Tibial nerve (tissue), 4 donors: ENCODE data around the gene CAPZA2. TPM values are rescaled to one million over a fixed set of nuclear protein-coding genes. Genes with fewer than 3 reads are reported as not detected.

ENCODE experiments used
- DNase-seq, 2 donors: peaks; one replicate each; pipeline ENCODE4 v3.0.0-alpha.2; 2019; ENCODE audit warnings: low spot score in 2 of 2
- H3K27ac ChIP-seq, 4 donors: fragments of 200-600 bp; sonication (generic) in 3 of 4; one replicate each; pipeline ENCODE4 v1.5.1; 2017 to 2019; ENCODE audit warnings: mild to moderate bottlenecking in 1 of 4
- H3K27me3 ChIP-seq, 2 donors: fragments of 200-600 bp; sonication (generic) in 1 of 2; one replicate each; pipeline versions ENCODE4 v1.5.1 to v1.6.0; 2017 to 2019
- H3K36me3 ChIP-seq, 3 donors: fragments of 200-600 bp; sonication (generic); one replicate each; pipeline ENCODE4 v1.5.1; 2018 to 2019
- H3K4me1 ChIP-seq, 4 donors: fragments of 200-600 bp; sonication (generic) in 3 of 4; one replicate each; pipeline ENCODE4 v1.5.1; 2017 to 2019
- H3K4me3 ChIP-seq, 4 donors: fragments of 200-600 bp; sonication (generic) in 3 of 4; one replicate each; pipeline ENCODE4 v1.5.1; 2017 to 2019; ENCODE audit warnings: mild to moderate bottlenecking in 1 of 4, moderate library complexity in 1 of 4
- H3K9me3 ChIP-seq, 4 donors: fragments of 200-600 bp; sonication (generic) in 3 of 4; one replicate each; pipeline ENCODE4 v1.5.1; 2017 to 2019
- CTCF ChIP-seq, 5 experiments: fragments of 200-600 bp in 3 of 5; fragments of 450-650 bp in 2 of 5; sonication (generic) in 3 of 5; IDR thresholded peaks; one replicate each; pipeline ENCODE4 v1.5.1; 2016 to 2019; ENCODE audit warnings: antibody characterized with exemption in 5 of 5, mild to moderate bottlenecking in 3 of 5, moderate library complexity in 2 of 5
- EP300 ChIP-seq, 2 donors: sonication (generic); formaldehyde crosslinking; IDR thresholded peaks; one replicate each; pipeline ENCODE4 v1.6.1; 2017; ENCODE audit warnings: antibody characterized with exemption in 2 of 2, mild to moderate bottlenecking in 1 of 2
- POLR2A ChIP-seq, 2 donors: fragments of 450-650 bp; IDR thresholded peaks; one replicate each; pipeline ENCODE4 v1.6.1; 2017; ENCODE audit warnings: antibody characterized with exemption in 2 of 2, mild to moderate bottlenecking in 2 of 2, moderate library complexity in 2 of 2
- WGBS, 2 donors: methylation state at CpG; one replicate each; pipeline ENCODE4 v1.1.5; 2018; 5-methylcytosine and 5-hydroxymethylcytosine counted together
- total RNA-seq, 4 donors: library from RNA; depleted of rRNA; stranded (reverse); fragments of >200 nt; gene quantifications; one replicate each; pipeline ENCODE4 v1.1.0, GENCODE V29; 2016

The CAPZA2 gene
- total RNA-seq, 4 donors from 2014 or later: 55.5 to 127 (median 99.2) TPM

GRCh38 chr7:116910383-116910782, 48.0 kb downstream of the CAPZA2 start:
- no peak for DNase-seq
- 96 to 97% methylated on average over 6 of the region's 6 CpGs for WGBS, 2 donors
- Histone ChIP-seq H3K4me3 (no peak overlapping the region), H3K4me1 (no peaks in the 10 kb centered on the region), H3K36me3 (peaks cover 0 to 78% (median 0%) of the 10 kb centered on the region in 3 donors), H3K27ac (no peak overlapping the region), H3K9me3 (peaks cover 0 to 7% (median 0%) of the 10 kb centered on the region in 4 donors), H3K27me3 (no peaks in the 10 kb centered on the region)
- TF ChIP-seq CTCF (IDR thresholded peaks at IDR 0.05) (no peak), EP300 (IDR thresholded peaks at IDR 0.05) (no peak), POLR2A (IDR thresholded peaks at IDR 0.05) (no peak)

DNA sequence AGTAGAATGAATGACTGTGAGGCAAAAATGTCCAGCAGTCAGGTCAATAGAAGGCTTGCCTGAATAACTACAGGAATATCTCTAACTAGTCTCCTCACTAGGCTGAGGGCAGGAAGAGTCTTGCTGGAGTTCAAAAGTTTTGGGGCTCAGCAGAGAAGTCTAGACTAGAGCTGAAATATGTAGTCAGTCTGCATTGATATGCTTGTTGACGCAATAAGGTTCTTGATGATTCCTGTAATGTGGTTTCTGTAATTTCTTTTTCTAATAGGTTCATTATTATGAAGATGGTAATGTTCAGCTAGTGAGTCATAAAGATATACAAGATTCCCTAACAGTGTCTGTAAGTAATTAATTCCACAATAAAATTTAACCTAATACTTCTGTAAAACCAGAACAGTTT, 49.4 kb downstream of the CAPZA2 start:
- H3K27me3 ChIP-seq: no peaks in the 10 kb centered on the region
- DNase-seq: no peak
- 100% methylated on average over 1 of the region's 1 CpG for WGBS, 2 donors
- H3K4me1 ChIP-seq: no peaks in the 10 kb centered on the region
- H3K27ac ChIP-seq: no peak overlapping the region
- H3K36me3 ChIP-seq: peaks cover 0 to 80% (median 0%) of the 10 kb centered on the region in 3 donors
- no peak for TF ChIP-seq CTCF (IDR thresholded peaks at IDR 0.05)
- no peak for TF ChIP-seq POLR2A (IDR thresholded peaks at IDR 0.05)
- TF ChIP-seq EP300 (IDR thresholded peaks at IDR 0.05): no peak
- peaks cover 0 to 7% (median 0%) of the 10 kb centered on the region in 4 donors for H3K9me3 ChIP-seq
- H3K4me3 ChIP-seq: no peak overlapping the region

DNA sequence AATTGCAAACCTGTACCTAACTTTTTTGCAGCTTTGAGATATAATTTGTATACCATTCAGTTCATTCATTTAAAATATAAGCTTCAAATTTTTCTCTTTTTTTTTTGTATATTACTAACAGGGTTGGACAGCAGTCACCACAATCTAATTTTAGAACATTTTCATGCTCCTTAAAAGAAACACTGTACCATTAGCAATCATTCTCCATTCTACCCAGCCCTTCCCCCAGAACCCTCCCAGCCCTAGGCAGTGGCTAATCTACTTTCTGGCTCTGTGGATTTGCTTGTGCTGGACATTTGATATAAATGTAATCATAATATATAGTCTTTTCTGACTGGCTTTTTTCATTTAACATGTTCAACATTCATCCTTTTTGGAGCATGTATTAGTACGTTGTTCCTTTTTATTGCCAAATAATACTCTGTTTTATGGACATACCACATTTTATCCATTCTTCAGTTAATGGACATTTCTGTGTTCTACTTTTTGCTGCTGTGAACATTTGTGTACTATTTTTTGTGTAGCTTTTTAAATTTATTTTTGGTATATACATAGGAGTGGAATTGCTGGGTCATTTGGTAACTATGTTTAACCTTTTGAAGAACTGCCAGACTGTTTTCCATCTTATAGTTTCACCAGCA, 50.0 kb downstream of the CAPZA2 start:
- no peak overlapping the region for H3K27ac ChIP-seq
- no peaks in the 10 kb centered on the region for H3K4me1 ChIP-seq
- TF ChIP-seq POLR2A (IDR thresholded peaks at IDR 0.05): no peak
- TF ChIP-seq EP300 (IDR thresholded peaks at IDR 0.05): no peak
- no peak for TF ChIP-seq CTCF (IDR thresholded peaks at IDR 0.05)
- H3K9me3 ChIP-seq: peaks cover 0 to 7% (median 0%) of the 10 kb centered on the region in 4 donors
- H3K36me3 ChIP-seq: peaks cover 0 to 81% (median 0%) of the 10 kb centered on the region in 3 donors
- DNase-seq: no peak
- no peaks in the 10 kb centered on the region for H3K27me3 ChIP-seq
- H3K4me3 ChIP-seq: no peak overlapping the region
- WGBS, 2 donors: 97 to 100% methylated on average over 1 of the region's 1 CpG

GRCh38 chr7:116918704-116919103, 56.3 kb downstream of the CAPZA2 start:
- Histone ChIP-seq H3K4me1 (no peaks in the 10 kb centered on the region), H3K36me3 (peaks cover 0 to 78% (median 0%) of the 10 kb centered on the region in 3 donors), H3K27me3 (no peaks in the 10 kb centered on the region), H3K9me3 (no peaks in the 10 kb centered on the region), H3K4me3 (no peak overlapping the region), H3K27ac (no peak overlapping the region)
- TF ChIP-seq POLR2A (IDR thresholded peaks at IDR 0.05): no peak
- no peak for TF ChIP-seq EP300 (IDR thresholded peaks at IDR 0.05)
- TF ChIP-seq CTCF (IDR thresholded peaks at IDR 0.05): no peak
- DNase-seq: no peak
- 78 to 86% methylated on average over 3 of the region's 3 CpGs for WGBS, 2 donors

DNA sequence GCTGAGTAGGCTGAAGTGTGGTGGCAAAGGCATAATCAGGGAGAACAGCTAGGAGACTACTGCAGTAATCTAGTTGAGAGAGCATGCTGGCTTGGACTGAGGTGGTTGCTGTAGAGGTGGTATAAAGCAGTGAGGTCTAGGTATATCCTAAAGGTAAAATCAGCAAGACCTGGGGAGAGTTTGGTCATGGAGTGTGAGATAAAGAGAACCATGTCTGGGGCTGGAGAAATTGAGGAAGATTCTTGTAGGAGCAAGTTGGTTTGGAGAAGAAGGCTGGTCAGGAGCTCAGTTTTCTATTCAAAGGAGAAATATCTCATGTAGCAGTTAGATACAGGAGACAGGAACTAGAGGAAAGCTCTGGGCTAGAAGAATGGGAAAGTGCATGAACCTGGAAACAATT, 58.0 kb downstream of the CAPZA2 start:
- no peak for TF ChIP-seq CTCF (IDR thresholded peaks at IDR 0.05)
- TF ChIP-seq EP300 (IDR thresholded peaks at IDR 0.05): no peak
- no peak for TF ChIP-seq POLR2A (IDR thresholded peaks at IDR 0.05)

More for the DNA sequence above, 58.0 kb downstream of the CAPZA2 start:
- no peaks in the 10 kb centered on the region for H3K9me3 ChIP-seq
- H3K4me3 ChIP-seq: no peak overlapping the region
- peaks cover 0 to 63% (median 0%) of the 10 kb centered on the region in 3 donors for H3K36me3 ChIP-seq
- no peak for DNase-seq
- H3K27ac ChIP-seq: no peak overlapping the region
- no peaks in the 10 kb centered on the region for H3K4me1 ChIP-seq
- H3K27me3 ChIP-seq: no peaks in the 10 kb centered on the region
